NCI-H1436 treated with DMSO at 0.1 percent for 48 hours (cell line): ENCODE data around the gene EHF.
"Not testable (repeated sequence)": the region's sequence is repeated elsewhere in the genome, so short reads cannot be mapped to it uniquely, and the experiment has no call there.

Experiments
- DNase-seq: peaks from one replicate; lab custom pipeline; 2025; lab: John Stamatoyannopoulos, UW

The EHF gene

GRCh38 chr11:34620820-34621792 lies at the start of gene EHF:
Gene EHF (plus strand): TSS chr11:34621093. CDS start chr11:34642631, 21,538 bp downstream.
- DNase-seq, result no peak

- DNase-seq, result no peak
Measured at GRCh38 chr11:34573537-34573936, 47.4 kb upstream of the EHF start.

GRCh38 chr11:34575261-34575660 lies 45.6 kb upstream of the EHF start:
- DNase-seq, result no peak

GRCh38 chr11:34575671-34576070 lies 45.2 kb upstream of the EHF start:
- no peak for DNase-seq

GRCh38 chr11:34576331-34576730 lies 44.6 kb upstream of the EHF start:
- DNase-seq, result no peak

GRCh38 chr11:34583818-34584217 lies 37.1 kb upstream of the EHF start:
- DNase-seq, result no peak

- no peak for DNase-seq
Measured at GRCh38 chr11:34585304-34585734, 35.6 kb upstream of the EHF start.

GRCh38 chr11:34585735-34586487 lies 35.0 kb upstream of the EHF start:
- no peak for DNase-seq

GRCh38 chr11:34586488-34587281 lies 34.2 kb upstream of the EHF start:
- no peak for DNase-seq

- no peak for DNase-seq
Measured at GRCh38 chr11:34587282-34587677, 33.6 kb upstream of the EHF start.

- DNase-seq, result no peak
Measured at GRCh38 chr11:34588023-34588422, 32.9 kb upstream of the EHF start.

- no peak for DNase-seq
Measured at GRCh38 chr11:34588701-34589100, 32.2 kb upstream of the EHF start.

- not testable (repeated sequence) for DNase-seq
Measured at GRCh38 chr11:34589177-34589576, 31.7 kb upstream of the EHF start.

GRCh38 chr11:34593085-34593484 lies 27.8 kb upstream of the EHF start:
- DNase-seq, result no peak

- DNase-seq, result no peak
Measured at GRCh38 chr11:34594603-34595002, 26.3 kb upstream of the EHF start.

GRCh38 chr11:34595391-34595790 lies 25.5 kb upstream of the EHF start:
- DNase-seq, result no peak

GRCh38 chr11:34595960-34596644 lies 24.8 kb upstream of the EHF start:
- no peak for DNase-seq

GRCh38 chr11:34599406-34599945 lies 21.4 kb upstream of the EHF start:
- no peak for DNase-seq

- DNase-seq, result no peak
Measured at GRCh38 chr11:34600339-34601084, 20.4 kb upstream of the EHF start.

GRCh38 chr11:34601085-34601444 lies 19.8 kb upstream of the EHF start:
- no peak for DNase-seq

GRCh38 chr11:34601609-34602008 lies 19.3 kb upstream of the EHF start:
- DNase-seq, result no peak
